Measurements from ENCODE around the gene GLT1D1. TPM values are rescaled to one million over a fixed set of nuclear protein-coding genes. Genes with fewer than 3 reads are reported as not detected.

GLT1D1 gene
- total and polyA plus RNA-seq, 8 donors, result 0.13 to 1.3 (median 0.89) TPM; not detected in 4

DNA sequence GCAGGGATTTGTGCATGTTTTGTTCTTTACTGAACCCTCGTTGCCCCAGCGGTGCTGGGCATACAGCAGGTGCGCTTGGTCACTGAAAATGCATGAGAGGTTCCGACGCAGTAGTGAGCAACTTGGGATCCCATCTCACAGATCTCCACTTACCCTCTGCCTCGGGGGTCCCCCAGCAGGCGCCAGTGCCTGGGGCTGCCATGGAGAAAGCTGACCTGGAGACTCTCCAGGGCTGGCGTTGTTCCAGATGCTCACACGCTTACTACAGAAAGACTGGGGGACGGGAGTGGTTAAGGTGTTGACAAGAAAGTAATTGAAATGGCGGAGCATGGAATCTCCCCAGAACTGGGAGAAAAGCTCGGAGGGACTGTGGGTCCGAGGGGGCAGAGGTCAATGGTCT, 14.2 kb downstream of the GLT1D1 start:
- DNase-seq, result no peak
- H3K27ac ChIP-seq, result no peak overlapping the region
- intact Hi-C loops (cut with DNase I; ENCODE audit: low total_unique reads), result no loop called here
- H3K4me1 ChIP-seq, result no peaks in the 10 kb centered on the region
- H3K36me3 ChIP-seq, result no peaks in the 10 kb centered on the region
- H3K4me3 ChIP-seq, result no peak overlapping the region
- 84 to 88% (median 84%) methylated on average over 13 of the region's 13 CpGs for WGBS, 5 donors
- H3K27me3 ChIP-seq, result no peaks in the 10 kb centered on the region
- TF ChIP-seq POLR2AphosphoS5 (IDR thresholded peaks at IDR 0.05) (no peak), POLR2A (IDR thresholded peaks at IDR 0.05) (no peak), EP300 (IDR thresholded peaks at IDR 0.05) (no peak)
- TF ChIP-seq, protein P1, sequence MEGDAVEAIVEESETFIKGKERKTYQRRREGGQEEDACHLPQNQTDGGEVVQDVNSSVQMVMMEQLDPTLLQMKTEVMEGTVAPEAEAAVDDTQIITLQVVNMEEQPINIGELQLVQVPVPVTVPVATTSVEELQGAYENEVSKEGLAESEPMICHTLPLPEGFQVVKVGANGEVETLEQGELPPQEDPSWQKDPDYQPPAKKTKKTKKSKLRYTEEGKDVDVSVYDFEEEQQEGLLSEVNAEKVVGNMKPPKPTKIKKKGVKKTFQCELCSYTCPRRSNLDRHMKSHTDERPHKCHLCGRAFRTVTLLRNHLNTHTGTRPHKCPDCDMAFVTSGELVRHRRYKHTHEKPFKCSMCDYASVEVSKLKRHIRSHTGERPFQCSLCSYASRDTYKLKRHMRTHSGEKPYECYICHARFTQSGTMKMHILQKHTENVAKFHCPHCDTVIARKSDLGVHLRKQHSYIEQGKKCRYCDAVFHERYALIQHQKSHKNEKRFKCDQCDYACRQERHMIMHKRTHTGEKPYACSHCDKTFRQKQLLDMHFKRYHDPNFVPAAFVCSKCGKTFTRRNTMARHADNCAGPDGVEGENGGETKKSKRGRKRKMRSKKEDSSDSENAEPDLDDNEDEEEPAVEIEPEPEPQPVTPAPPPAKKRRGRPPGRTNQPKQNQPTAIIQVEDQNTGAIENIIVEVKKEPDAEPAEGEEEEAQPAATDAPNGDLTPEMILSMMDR (IDR thresholded peaks at IDR 0.05), result no peak
- no peaks in the 10 kb centered on the region for H3K9me3 ChIP-seq

DNA sequence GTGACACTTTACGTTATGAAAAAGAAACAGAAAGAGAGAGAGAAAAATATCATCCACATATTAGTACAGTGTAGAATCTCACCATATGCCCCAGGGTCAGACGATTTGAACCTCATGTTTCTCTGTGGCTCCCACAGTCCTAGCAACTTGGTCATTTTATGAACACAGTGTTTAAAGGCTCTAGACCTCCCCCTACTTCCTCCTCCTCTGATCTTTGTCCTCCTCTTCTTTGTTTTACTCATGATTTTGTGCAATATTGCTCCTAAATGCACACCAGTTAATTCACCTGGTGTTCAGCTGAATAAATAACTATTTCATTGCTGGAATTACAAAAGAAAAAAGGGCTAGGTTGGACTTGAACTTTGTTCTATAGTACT, 18.2 kb downstream of the GLT1D1 start:
- Histone ChIP-seq H3K27me3 (no peaks in the 10 kb centered on the region), H3K27ac (no peak overlapping the region), H3K9me3 (peaks cover 0 to 16% (median 14%) of the 10 kb centered on the region in 4 donors), H3K4me3 (no peak overlapping the region), H3K36me3 (no peaks in the 10 kb centered on the region), H3K4me1 (no peaks in the 10 kb centered on the region)
- intact Hi-C loops (cut with DNase I; ENCODE audit: low total_unique reads), result no loop called here
- 33 to 78% (median 57%) methylated on average over 2 of the region's 2 CpGs for WGBS, 5 donors
- TF ChIP-seq, protein P1 (IDR thresholded peaks at IDR 0.05), result no peak
- TF ChIP-seq POLR2AphosphoS5 (IDR thresholded peaks at IDR 0.05) (no peak), POLR2A (IDR thresholded peaks at IDR 0.05) (no peak), EP300 (IDR thresholded peaks at IDR 0.05) (no peak)
- no peak for DNase-seq

DNA sequence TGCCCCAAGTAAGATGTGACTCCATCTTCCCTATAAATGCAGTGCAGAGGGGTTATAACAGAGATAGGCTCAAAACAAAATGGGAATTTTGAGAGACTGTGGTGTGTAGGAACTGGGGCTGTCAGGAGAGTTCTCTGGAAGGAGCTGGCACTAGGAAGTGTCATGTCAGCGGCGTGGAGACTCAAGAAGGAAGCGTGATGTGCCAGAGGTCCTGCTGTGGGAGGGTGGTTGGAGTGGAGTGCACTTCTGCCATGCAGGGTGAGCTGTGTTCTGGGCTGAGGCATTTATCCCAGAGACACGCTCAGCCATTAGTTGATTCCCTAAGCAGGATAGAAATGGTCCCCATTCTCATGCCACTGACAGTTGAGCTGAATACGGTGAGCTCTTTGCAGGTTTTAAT, 19.0 kb downstream of the GLT1D1 start:
- H3K4me1 ChIP-seq, result no peaks in the 10 kb centered on the region
- WGBS, 5 donors, result 76 to 90% (median 86%) methylated on average over 5 of the region's 5 CpGs
- no peak for DNase-seq
- H3K27me3 ChIP-seq, result no peaks in the 10 kb centered on the region
- H3K36me3 ChIP-seq, result no peaks in the 10 kb centered on the region
- intact Hi-C loops (cut with DNase I; ENCODE audit: low total_unique reads), result no loop called here
- TF ChIP-seq EP300 (IDR thresholded peaks at IDR 0.05) (no peak), POLR2A (IDR thresholded peaks at IDR 0.05) (no peak), POLR2AphosphoS5 (IDR thresholded peaks at IDR 0.05) (no peak)
- TF ChIP-seq, protein P1 (IDR thresholded peaks at IDR 0.05), result no peak
- H3K4me3 ChIP-seq, result no peak overlapping the region
- H3K27ac ChIP-seq, result no peak overlapping the region
- H3K9me3 ChIP-seq, result peaks cover 0 to 24% (median 20%) of the 10 kb centered on the region in 4 donors

DNA sequence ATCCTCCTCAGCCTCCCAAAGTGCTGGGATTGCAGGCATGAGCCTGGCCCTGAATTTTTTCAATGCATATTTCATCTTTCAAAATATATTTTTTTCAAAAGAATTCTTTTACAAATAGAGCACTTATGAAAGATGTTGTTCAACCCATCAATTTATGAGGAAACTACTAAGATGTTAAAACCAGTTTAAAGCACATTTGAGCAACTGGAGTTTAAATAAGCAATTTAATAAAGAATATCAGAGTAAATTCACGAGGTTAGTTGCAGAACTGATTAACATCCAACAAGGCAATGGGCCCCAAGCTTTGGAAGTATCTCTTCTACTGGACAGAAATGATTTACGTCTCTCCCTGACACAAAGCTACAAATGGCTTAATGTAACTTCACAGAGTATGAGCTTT, 23.3 kb downstream of the GLT1D1 start:
- Histone ChIP-seq H3K36me3 (no peaks in the 10 kb centered on the region), H3K4me3 (no peak overlapping the region), H3K27me3 (no peaks in the 10 kb centered on the region), H3K27ac (no peak overlapping the region), H3K4me1 (no peaks in the 10 kb centered on the region), H3K9me3 (peaks cover 0 to 38% (median 32%) of the 10 kb centered on the region in 4 donors)
- 59 to 73% (median 66%) methylated on average over 2 of the region's 2 CpGs for WGBS, 5 donors
- TF ChIP-seq, protein P1 (IDR thresholded peaks at IDR 0.05), result no peak
- TF ChIP-seq POLR2AphosphoS5 (IDR thresholded peaks at IDR 0.05) (no peak), EP300 (IDR thresholded peaks at IDR 0.05) (no peak), POLR2A (IDR thresholded peaks at IDR 0.05) (no peak)
- intact Hi-C loops (cut with DNase I; ENCODE audit: low total_unique reads), result no loop called here
- no peak for DNase-seq
